ENCODE data around the gene COL26A1. TPM values are rescaled to one million over a fixed set of nuclear protein-coding genes. Genes with fewer than 3 reads are reported as not detected.
"Not testable (repeated sequence)": the region's sequence is repeated elsewhere in the genome, so short reads cannot be mapped to it uniquely, and the experiment has no call there.

Gene COL26A1
- total RNA-seq: not detected

GRCh38 chr7:101362334-101363195 lies at the start of gene COL26A1:
COL26A1 (plus strand) TSS chr7:101362875; CDS start chr7:101363033, 158 bp downstream.
- ChIA-PET CTCF (interaction anchor here (1.0 to 1.2 kb wide), 2 partner anchors 49 to 78 kb away, joined by 3 to 4 read pairs; no protein-coding TSS in a partner anchor), POLR2A (no interaction called here)

GRCh38 chr7:101315336-101315735 lies 47.3 kb upstream of the COL26A1 start:
- CTCF ChIA-PET: interaction anchor here (0.9 to 1.3 kb wide), 5 partner anchors 11 to 172 kb away, joined by 3 to 6 read pairs (median 3); no protein-coding TSS in a partner anchor
- POLR2A ChIA-PET: no interaction called here

- ChIA-PET CTCF (no interaction called here), POLR2A (no interaction called here)
Observed at GRCh38 chr7:101319401-101319800, 43.3 kb upstream of the COL26A1 start.

- ChIA-PET POLR2A (interaction anchor here (0.6 to 1.0 kb wide), 3 partner anchors 411 to 1135 kb away, joined by 3 to 14 read pairs (median 5); no protein-coding TSS in a partner anchor), CTCF (interaction anchor here (0.6 to 1.0 kb wide), 3 partner anchors 30 to 68 kb away, joined by 3 read pairs; no protein-coding TSS in a partner anchor)
Observed at GRCh38 chr7:101321491-101322401, 40.9 kb upstream of the COL26A1 start, which contains the start of gene IFT22. IFT22 (minus strand) TSS chr7:101321812; CDS start chr7:101321709, 103 bp downstream.

DNA sequence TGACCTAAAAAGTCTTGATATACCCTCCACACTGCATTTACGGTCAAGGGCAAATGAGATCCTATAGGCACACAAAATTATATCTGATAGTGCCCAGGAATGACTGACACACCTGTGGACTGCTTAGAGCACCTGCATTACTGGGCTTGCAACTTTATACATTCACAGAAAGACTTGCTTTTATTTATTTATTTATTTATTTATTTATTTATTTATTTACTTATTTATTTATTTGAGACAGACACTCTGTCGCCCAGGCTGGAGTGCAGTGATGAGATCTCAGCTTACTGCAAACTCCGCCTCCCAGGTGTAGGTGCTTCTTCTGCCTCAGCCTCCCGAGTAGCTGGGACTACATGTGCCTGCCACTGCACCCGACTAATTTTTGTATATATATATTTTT lies 34.5 kb upstream of the COL26A1 start:
- ChIA-PET CTCF (interaction anchor here (0.6 kb wide), 1 partner anchor 739 kb away, joined by 4 read pairs; no protein-coding TSS in a partner anchor), POLR2A (no interaction called here)

GRCh38 chr7:101330011-101330484 lies 32.6 kb upstream of the COL26A1 start:
- POLR2A ChIA-PET: no interaction called here
- CTCF ChIA-PET: no interaction called here

DNA sequence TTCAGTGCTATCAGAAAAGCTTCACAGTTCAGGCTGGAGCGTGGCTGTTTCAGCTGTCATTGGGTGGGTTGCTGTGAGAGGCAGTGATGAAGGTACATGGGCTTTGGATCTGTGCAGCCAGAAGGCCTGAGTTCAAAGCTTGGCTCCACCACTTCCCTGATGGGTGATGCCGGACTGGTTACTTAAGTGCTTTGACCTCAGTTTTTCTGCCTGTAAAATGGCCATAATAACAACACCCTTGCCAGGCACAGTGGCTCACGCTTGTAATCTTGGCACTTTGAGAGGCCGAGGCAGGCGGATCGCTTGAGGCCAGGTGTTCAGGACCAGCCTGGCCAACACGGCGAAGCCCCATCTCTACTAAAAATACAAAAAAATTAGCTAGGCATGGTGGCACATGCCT lies 30.6 kb upstream of the COL26A1 start:
- ChIA-PET POLR2A (no interaction called here), CTCF (no interaction called here)

DNA sequence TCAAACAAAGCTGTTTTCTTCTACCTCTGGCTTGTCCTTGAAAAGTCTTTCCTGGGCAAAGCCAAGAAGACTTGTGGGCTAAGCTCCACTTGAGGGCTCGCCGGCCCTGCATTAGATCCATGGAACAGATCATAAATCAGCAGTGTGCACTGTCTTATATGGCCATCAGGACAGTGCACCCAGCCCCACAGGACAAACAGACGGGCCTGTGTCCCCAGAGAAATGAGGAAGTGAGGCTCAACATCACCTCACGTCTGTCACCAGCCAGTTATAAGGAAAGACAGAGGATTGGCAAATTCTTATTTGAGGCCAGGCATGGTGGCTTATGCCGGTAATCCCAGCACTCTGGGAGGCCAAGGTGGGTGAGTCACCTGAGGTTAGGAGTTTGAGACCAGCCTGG lies 28.8 kb upstream of the COL26A1 start:
- ChIA-PET POLR2A (interaction anchor here (0.6 kb wide), 1 partner anchor 1373 kb away, joined by 4 read pairs; no protein-coding TSS in a partner anchor), CTCF (no interaction called here)

DNA sequence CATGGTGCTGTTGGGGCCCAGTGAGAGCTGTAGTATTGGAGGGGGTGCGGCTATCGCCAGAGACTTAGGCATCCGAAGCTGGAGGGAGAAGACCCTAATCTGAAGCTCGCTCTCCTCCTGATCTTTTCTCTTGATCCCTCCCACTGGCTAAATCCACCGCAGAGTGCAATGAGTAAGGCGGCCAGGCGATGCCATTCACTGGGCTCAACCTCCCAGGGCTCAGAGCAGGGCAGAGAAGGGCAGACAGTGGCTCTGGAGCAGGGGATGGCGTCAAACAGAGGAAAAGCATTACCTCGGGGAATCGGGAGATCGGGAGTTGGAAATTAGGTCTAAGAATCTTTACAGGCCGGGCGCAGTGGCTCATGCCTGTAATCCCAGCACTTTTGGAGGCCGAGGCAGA lies 22.3 kb upstream of the COL26A1 start:
- ChIA-PET POLR2A (no interaction called here), CTCF (no interaction called here)

DNA sequence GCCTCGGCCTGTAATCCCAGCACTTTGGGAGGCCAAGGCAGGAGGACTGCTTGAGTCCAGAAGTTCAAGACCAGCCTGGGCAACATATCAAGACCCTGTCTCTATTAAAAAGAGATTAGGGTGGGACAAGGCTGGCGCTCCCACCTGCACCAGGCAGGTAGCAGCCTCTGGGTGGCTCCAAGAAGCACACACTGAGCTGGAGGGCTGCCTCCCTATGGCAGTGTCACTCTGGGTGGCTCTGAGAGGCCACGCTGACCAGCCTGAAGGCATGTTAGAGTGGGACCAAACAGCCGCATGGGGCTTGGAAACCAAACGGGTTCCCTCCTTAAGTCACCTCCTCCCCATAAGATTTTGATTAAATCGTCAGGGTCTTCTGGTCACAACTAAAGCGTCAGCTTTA lies 19.8 kb upstream of the COL26A1 start:
- CTCF ChIA-PET: no interaction called here
- POLR2A ChIA-PET: no interaction called here

- CTCF ChIA-PET: no interaction called here
- POLR2A ChIA-PET: no interaction called here
Observed at GRCh38 chr7:101347477-101347876, 15.2 kb upstream of the COL26A1 start.

GRCh38 chr7:101348456-101349067 lies 14.1 kb upstream of the COL26A1 start:
- POLR2A ChIA-PET, CTCF ChIA-PET: not testable (repeated sequence)

DNA sequence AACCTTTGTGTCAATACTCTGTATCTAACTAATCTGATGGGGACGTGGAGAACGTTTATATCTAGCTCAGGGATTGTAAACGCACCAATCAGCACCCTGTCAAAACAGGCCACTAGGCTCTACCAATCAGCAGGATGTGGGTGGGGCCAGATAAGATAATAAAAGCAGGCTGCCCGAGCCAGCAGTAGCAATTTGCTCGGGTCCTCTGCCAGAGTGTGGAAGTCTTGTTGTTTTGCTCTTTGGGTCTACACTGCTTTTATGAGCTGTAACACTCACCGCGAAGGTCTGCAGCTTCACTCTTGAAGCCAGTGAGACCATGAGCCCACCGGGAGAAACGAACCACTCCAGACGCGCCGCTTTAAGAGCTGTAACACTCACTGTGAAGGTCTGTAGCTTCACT lies 13.4 kb upstream of the COL26A1 start:
- POLR2A ChIA-PET: not testable (repeated sequence)

GRCh38 chr7:101352920-101353308 lies 9.8 kb upstream of the COL26A1 start:
- ChIA-PET POLR2A (interaction anchor here (0.6 kb wide), 2 partner anchors 11 to 38 kb away, joined by 3 to 4 read pairs; no protein-coding TSS in a partner anchor), CTCF (interaction anchor here (0.8 to 1.3 kb wide), 2 partner anchors 11 to 14 kb away, joined by 3 to 7 read pairs; no protein-coding TSS in a partner anchor)

More for the DNA sequence above, 13.4 kb upstream of the COL26A1 start:
- CTCF ChIA-PET: not testable (repeated sequence)

- CTCF ChIA-PET: no interaction called here
- POLR2A ChIA-PET: no interaction called here
Observed at GRCh38 chr7:101357433-101357832, 5.2 kb upstream of the COL26A1 start.

DNA sequence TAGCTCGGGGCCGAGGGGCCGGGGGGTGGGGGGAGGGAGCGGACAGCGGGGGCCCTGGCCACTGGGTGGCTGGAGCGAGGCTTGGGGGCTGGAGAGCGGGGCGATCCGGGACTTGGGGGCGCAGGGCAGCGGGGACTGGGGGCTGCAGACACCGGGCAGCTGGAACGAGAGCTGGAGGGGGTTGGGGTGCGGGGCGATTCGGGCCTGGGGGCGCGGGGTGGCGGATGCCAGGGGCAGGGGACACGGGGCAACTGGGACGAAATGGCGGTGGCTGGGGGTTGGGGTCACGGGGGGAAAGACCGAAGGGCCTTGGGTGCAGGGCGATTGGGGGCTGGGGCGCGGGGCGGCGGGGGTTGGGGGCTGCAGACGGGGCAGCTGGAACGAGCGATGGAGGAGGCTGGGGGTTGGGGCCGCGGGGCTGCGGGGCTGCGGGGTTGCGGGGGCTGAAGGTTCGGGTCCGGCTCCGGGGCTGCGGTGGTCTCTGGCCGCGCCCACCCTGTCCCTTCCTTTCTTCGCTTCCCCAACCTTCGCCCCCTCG lies 590 bp downstream of the COL26A1 start:
- ChIA-PET POLR2A (no interaction called here), CTCF (interaction anchor here (1.0 to 1.5 kb wide), 3 partner anchors 41 to 77 kb away, joined by 3 to 4 read pairs (median 3); partner anchors contain the start of gene IFT22)

DNA sequence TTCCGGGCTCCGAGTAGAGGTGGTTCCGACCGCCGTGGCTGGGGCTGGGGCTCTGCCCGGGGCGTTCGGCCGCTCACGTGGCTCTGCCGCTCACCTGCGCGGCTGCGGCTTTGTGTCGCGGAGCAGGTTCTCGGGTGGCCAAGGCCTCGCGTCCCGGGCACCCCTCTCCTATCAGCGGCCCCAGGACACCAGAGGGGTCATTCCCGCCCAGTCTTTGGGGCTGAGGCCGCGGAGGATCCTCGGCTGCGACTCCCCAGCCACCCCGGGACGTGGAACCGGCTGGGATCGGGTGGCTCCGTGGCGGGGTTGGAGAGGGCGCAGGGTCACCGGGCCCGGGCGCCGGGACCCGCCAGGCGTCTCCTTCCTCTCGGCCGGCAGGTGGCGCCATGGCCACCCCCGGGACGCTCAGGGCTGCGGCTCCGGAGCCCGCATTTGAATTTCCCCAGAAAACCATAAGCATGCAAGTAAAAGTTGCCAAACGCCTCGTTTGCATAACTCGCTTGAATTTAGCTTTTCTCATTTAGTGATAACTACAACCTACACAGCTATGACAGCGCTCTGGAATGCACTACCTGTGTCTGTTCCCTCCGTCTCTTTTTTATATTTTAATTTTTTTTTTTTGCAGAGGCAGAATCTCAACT lies 1.2 kb downstream of the COL26A1 start:
- CTCF ChIA-PET: interaction anchor here (0.9 to 1.7 kb wide), 8 partner anchors 11 to 145 kb away, joined by 3 to 8 read pairs (median 4); partner anchors contain the start of gene IFT22
- POLR2A ChIA-PET: interaction anchor here (0.7 kb wide), 1 partner anchor 11 kb away, joined by 3 read pairs; no protein-coding TSS in a partner anchor

DNA sequence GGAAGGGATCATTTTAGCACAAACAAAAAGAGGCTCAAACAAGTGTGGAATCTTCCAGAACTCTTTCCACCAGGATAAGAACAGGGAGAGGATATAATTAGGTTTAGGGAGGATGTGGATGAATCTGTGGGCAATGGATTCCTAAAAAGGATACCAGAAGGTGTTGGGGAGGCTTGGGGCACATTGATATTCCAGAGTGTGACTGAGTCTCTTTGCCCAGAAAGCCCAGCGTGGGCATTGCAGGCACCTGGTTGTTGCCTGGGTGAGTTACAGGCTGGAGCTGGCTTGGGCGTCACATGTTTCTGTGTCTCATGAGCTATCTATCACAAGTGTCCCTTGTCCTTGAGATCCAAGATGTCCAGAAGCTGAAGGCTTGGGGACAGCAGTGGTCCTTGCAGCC lies 3.3 kb downstream of the COL26A1 start:
- CTCF ChIA-PET: interaction anchor here (0.7 to 1.1 kb wide), 2 partner anchors 140 to 918 kb away, joined by 3 to 4 read pairs; no protein-coding TSS in a partner anchor
- POLR2A ChIA-PET: no interaction called here

All from activated CD8-positive, alpha-beta memory T cell treated with anti-CD3 and anti-CD28 coated beads for 36 hours (primary cell).